ENCODE data around the gene ZDHHC4. TPM values are rescaled to one million over a fixed set of nuclear protein-coding genes. Genes with fewer than 3 reads are reported as not detected.

The ZDHHC4 gene
- total and polyA plus RNA-seq, 2 of the 13 experiments (the other 11 are each of a cell fraction or from before 2014, with no cell fraction given): 83.2 to 188 TPM

DNA sequence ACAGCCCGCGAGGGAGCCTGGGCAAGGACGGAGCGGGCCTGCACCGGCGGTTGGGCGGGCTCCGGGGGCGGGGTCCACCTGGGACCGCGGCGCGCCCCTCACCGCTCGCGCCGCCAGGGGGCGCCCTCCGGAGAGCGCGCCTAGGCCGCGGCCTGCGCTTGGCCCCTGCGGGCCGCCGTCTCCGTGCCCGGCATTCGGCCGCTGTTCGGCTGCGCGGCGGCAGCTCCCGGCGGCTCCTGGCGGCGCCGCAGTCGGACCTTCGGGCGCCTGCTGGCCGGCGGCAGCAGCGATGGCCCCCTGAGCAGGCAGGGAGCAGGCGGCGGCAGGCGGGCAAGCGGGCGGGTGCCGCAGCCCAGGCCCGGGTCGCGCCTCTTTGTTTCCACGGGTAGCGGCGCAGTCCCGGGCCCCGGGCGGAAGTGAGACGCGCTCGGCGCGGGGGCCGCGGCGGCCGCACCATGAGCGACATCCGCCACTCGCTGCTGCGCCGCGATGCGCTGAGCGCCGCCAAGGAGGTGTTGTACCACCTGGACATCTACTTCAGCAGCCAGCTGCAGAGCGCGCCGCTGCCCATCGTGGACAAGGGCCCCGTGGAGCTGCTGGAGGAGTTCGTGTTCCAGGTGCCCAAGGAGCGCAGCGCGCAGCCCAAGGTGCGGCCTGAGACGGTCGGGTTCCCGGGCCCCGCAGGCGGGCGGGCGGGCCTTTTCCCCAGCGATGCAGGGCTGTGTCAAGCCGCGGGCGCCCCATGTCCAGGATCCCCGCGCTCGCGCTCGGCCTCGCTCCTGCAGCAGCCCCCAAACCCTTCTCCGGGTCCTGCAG lies 12.8 kb downstream of the ZDHHC4 start, which contains the start of gene INTS15 (continued):
- no peak for TF ChIP-seq ZNF530 (CRISPR knock-in tag; IDR thresholded peaks at IDR 0.05; ENCODE audit: low read depth)
- TF ChIP-seq SP1 (IDR thresholded peaks at IDR 0.05): no peak
- TF ChIP-seq SP1 (CRISPR knock-in tag; IDR thresholded peaks at IDR 0.05): no peak
- TF ChIP-seq FOXA3 (CRISPR knock-in tag; IDR thresholded peaks at IDR 0.05): no peak
- no peak for TF ChIP-seq ZNF235 (CRISPR knock-in tag; IDR thresholded peaks at IDR 0.05; ENCODE audit: borderline replicate concordance)
- peak; percentile 67; the same call in 1 of the 2 replicates for TF ChIP-seq TFDP1 (CRISPR knock-in tag; IDR thresholded peaks at IDR 0.05; ENCODE audit: borderline replicate concordance)
- peak; percentile 37; the same call in 1 of the 2 replicates for TF ChIP-seq TAF1 (CRISPR knock-in tag; IDR thresholded peaks at IDR 0.05)
- TF ChIP-seq BHLHE40 (IDR thresholded peaks at IDR 0.05; ENCODE audit: low read length): peak; percentile 27; the same call in 1 of the 2 replicates
- no peak for TF ChIP-seq ARNT (IDR thresholded peaks at IDR 0.05)
- TF ChIP-seq, protein P1, sequence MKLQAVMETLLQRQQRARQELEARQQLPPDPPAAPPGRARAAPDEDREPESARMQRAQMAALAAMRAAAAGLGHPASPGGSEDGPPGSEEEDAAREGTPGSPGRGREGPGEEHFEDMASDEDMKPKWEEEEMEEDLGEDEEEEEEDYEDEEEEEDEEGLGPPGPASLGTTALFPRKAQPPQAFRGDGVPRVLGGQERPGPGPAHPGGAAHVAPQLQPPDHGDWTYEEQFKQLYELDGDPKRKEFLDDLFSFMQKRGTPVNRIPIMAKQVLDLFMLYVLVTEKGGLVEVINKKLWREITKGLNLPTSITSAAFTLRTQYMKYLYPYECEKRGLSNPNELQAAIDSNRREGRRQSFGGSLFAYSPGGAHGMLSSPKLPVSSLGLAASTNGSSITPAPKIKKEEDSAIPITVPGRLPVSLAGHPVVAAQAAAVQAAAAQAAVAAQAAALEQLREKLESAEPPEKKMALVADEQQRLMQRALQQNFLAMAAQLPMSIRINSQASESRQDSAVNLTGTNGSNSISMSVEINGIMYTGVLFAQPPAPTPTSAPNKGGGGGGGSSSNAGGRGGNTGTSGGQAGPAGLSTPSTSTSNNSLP (IDR thresholded peaks at IDR 0.05; ENCODE audit: low read depth, low read length): no peak
- 0 out of 2 replicates have a peak, but pooled peaks have one; percentile 43 for TF ChIP-seq HES4 (CRISPR knock-in tag; IDR thresholded peaks at IDR 0.05; ENCODE audit: borderline replicate concordance)
- 0 out of 2 replicates have a peak, but pooled peaks have one; percentile 66 for TF ChIP-seq ZNF737 (CRISPR knock-in tag; IDR thresholded peaks at IDR 0.05; ENCODE audit: borderline replicate concordance)
- no peak for TF ChIP-seq RBM39 (IDR thresholded peaks at IDR 0.05; ENCODE audit: low read depth, low read length, poor library complexity, severe bottlenecking)
- no peak for TF ChIP-seq PCBP2 (optimal IDR thresholded peaks at IDR 0.05; ENCODE audit: low read depth, low read length, poor library complexity, severe bottlenecking)
- peak; percentile 92 for TF ChIP-seq RAD21 (CRISPR knock-in tag; IDR thresholded peaks at IDR 0.05)
- TF ChIP-seq SNRNP70 (IDR thresholded peaks at IDR 0.05; ENCODE audit: low read depth, low read length): no peak
- peak; percentile 65; the same call in 1 of the 2 replicates for TF ChIP-seq KDM5A (IDR thresholded peaks at IDR 0.05; ENCODE audit: borderline replicate concordance, low read length)
- no peak for TF ChIP-seq ZFP36 (IDR thresholded peaks at IDR 0.05; ENCODE audit: borderline replicate concordance, low read depth, low read length, partially characterized antibody)
- peak; percentile 89 for TF ChIP-seq TMF1 (CRISPR knock-in tag; IDR thresholded peaks at IDR 0.05; ENCODE audit: low read depth)
- no peak for TF ChIP-seq SRSF1 (optimal IDR thresholded peaks at IDR 0.05; ENCODE audit: low read depth, low read length)
- TF ChIP-seq, protein P2, sequence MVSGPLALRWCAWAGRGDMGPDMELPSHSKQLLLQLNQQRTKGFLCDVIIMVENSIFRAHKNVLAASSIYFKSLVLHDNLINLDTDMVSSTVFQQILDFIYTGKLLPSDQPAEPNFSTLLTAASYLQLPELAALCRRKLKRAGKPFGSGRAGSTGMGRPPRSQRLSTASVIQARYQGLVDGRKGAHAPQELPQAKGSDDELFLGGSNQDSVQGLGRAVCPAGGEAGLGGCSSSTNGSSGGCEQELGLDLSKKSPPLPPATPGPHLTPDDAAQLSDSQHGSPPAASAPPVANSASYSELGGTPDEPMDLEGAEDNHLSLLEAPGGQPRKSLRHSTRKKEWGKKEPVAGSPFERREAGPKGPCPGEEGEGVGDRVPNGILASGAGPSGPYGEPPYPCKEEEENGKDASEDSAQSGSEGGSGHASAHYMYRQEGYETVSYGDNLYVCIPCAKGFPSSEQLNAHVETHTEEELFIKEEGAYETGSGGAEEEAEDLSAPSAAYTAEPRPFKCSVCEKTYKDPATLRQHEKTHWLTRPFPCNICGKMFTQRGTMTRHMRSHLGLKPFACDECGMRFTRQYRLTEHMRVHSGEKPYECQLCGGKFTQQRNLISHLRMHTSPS (CRISPR knock-in tag; IDR thresholded peaks at IDR 0.05; ENCODE audit: low read depth): no peak; the same call in 1 of the 2 replicates
- TF ChIP-seq HINFP (CRISPR knock-in tag; IDR thresholded peaks at IDR 0.05; ENCODE audit: low read depth): no peak
- TF ChIP-seq GABPA (IDR thresholded peaks at IDR 0.05; ENCODE audit: low read depth, low read length): peak; percentile 57
- no peak for TF ChIP-seq GABPA (CRISPR knock-in tag; IDR thresholded peaks at IDR 0.05; ENCODE audit: low read depth)
- TF ChIP-seq ARHGAP35 (CRISPR knock-in tag; IDR thresholded peaks at IDR 0.05; ENCODE audit: borderline replicate concordance): no peak
